K562 (cell line): ENCODE measurements around the gene RNF151. TPM values are rescaled to one million over a fixed set of nuclear protein-coding genes. Genes with fewer than 3 reads are reported as not detected.

Experiments used
- BRD9 ChIP-seq: fragments of 450-650 bp; IDR thresholded peaks from 2 replicates; pipeline ENCODE4 v1.6.1; 2018; ENCODE audit warnings: low read depth; ENCODE audit not compliant: partially characterized antibody
- C11orf30 ChIP-seq: fragments of 450-650 bp; IDR thresholded peaks from 2 replicates; pipeline ENCODE4 v1.6.1; 2016; ENCODE audit warnings: low read depth, mild to moderate bottlenecking
- CBFB ChIP-seq: sonication (generic); formaldehyde crosslinking; IDR thresholded peaks from 2 replicates; pipeline ENCODE4 v1.4.0; 2020; ENCODE audit warnings: mild to moderate bottlenecking, missing genetic modification reagents
- EHMT2 ChIP-seq: fragments of 450-650 bp; IDR thresholded peaks from 2 replicates; pipeline ENCODE4 v1.6.1; 2018; ENCODE audit warnings: antibody characterized with exemption
- HCFC1 ChIP-seq: IDR thresholded peaks from 2 replicates; pipeline ENCODE4 v1.6.1; 2012; ENCODE audit warnings: low read depth, low read length, improper control_type of control experiment
- MECOM ChIP-seq: fragments of 250-450 bp; sonication (Bioruptor Pico); IDR thresholded peaks from 2 replicates; pipeline ENCODE4 v1.8.0; 2022; ENCODE audit warnings: inconsistent platforms
- PHB ChIP-seq: fragments of 250-450 bp; sonication (Bioruptor Pico); IDR thresholded peaks from 2 replicates; pipeline ENCODE4 v1.5.0; 2021
- POLR2AphosphoS5 ChIP-seq: IDR thresholded peaks from 2 replicates; pipeline ENCODE4 v1.6.1; 2011; ENCODE audit warnings: mild to moderate bottlenecking, low read depth, low read length, moderate library complexity; ENCODE audit not compliant: control insufficient read depth, insufficient read depth
- SETDB1 ChIP-seq: IDR thresholded peaks from one replicate; pipeline ENCODE4 v1.6.1; 2012; ENCODE audit warnings: low read length, control low read depth, inconsistent platforms
- SMARCE1 ChIP-seq: fragments of 450-650 bp; IDR thresholded peaks from 2 replicates; pipeline ENCODE4 v1.7.1; 2016; ENCODE audit warnings: mild to moderate bottlenecking
- TBP ChIP-seq: optimal IDR thresholded peaks from 2 replicates; pipeline ENCODE3; 2011; ENCODE audit warnings: low read depth, low read length, improper control_type of control experiment
- ZNF282 ChIP-seq: sonication (generic); formaldehyde crosslinking; IDR thresholded peaks from 2 replicates; pipeline ENCODE4 v1.8.1; 2023; ENCODE audit warnings: missing genetic modification reagents
- ZNF551 ChIP-seq: fragments of 250-450 bp; sonication (Bioruptor Pico); IDR thresholded peaks from 2 replicates; pipeline ENCODE4 v1.5.0; 2021; ENCODE audit warnings: mild to moderate bottlenecking, moderate library complexity
- ZNF57 ChIP-seq: fragments of 450-650 bp; formaldehyde crosslinking; IDR thresholded peaks from 2 replicates; pipeline ENCODE4 v1.4.0; 2020; ENCODE audit warnings: mild to moderate bottlenecking, moderate library complexity
- ZNF583 ChIP-seq: fragments of 250-450 bp; sonication (Bioruptor Pico); IDR thresholded peaks from 2 replicates; pipeline ENCODE4 v1.4.0; 2020
- polyA plus RNA-seq, 8 experiments: library from polyadenylated mRNA; depleted of rRNA in 4 of 8; stranded (reverse) in 5 of 8; unstranded in 3 of 8; fragments of >200 nt; fragmentation: Nextera tagmentation in 2 of 8; fragmentation: Illumina TruSeq in 1 of 8; extraction: Ambion mirVana in 2 of 8; extraction: Trizol in 1 of 8; gene quantifications; 2 replicates each; pipeline versions ENCODE4 v1.2.1 to v1.2.3, GENCODE V29; 2011 to 2014; ENCODE audit warnings: inconsistent platforms in 1 of 8, missing spikeins in 1 of 8
- total RNA-seq, 7 experiments: library from RNA; depleted of rRNA in 6 of 7; stranded (reverse); fragments of >200 nt in 6 of 7; fragmentation: Illumina TruSeq in 2 of 7; extraction: Trizol in 2 of 7; gene quantifications; 2 replicates each; pipeline versions ENCODE4 v1.2.1 to v1.2.3, GENCODE V29; 2011 to 2021; ENCODE audit warnings: low replicate concordance in 1 of 7
- TF ChIP-seq, protein P1 (sequence below): fragments of 250-450 bp; sonication (Bioruptor Pico); IDR thresholded peaks from 2 replicates; pipeline ENCODE4 v1.5.0; 2021; ENCODE audit warnings: mild to moderate bottlenecking, moderate library complexity
- TF ChIP-seq, protein P2 (sequence below), 2 experiments: fragments of 450-650 bp; conservative IDR thresholded peaks; 2 replicates each; pipeline ENCODE4 v1.6.1; 2017; ENCODE audit warnings: mild to moderate bottlenecking in 2 of 2, moderate library complexity in 2 of 2
- TF ChIP-seq, protein P3 (sequence below): sonication (generic); formaldehyde crosslinking; IDR thresholded peaks from 2 replicates; pipeline ENCODE4 v1.9.0; 2022; ENCODE audit warnings: mild to moderate bottlenecking, missing genetic modification reagents
- TF ChIP-seq, protein P4 (sequence below): sonication (generic); formaldehyde crosslinking; IDR thresholded peaks from 2 replicates; pipeline ENCODE4 v1.8.0; 2023; ENCODE audit warnings: mild to moderate bottlenecking, missing genetic modification reagents

RNF151 gene
- total and polyA plus RNA-seq, 9 of the 15 experiments (the other 6 are each of a cell fraction or from before 2014, with no cell fraction given) = not detected

DNA sequence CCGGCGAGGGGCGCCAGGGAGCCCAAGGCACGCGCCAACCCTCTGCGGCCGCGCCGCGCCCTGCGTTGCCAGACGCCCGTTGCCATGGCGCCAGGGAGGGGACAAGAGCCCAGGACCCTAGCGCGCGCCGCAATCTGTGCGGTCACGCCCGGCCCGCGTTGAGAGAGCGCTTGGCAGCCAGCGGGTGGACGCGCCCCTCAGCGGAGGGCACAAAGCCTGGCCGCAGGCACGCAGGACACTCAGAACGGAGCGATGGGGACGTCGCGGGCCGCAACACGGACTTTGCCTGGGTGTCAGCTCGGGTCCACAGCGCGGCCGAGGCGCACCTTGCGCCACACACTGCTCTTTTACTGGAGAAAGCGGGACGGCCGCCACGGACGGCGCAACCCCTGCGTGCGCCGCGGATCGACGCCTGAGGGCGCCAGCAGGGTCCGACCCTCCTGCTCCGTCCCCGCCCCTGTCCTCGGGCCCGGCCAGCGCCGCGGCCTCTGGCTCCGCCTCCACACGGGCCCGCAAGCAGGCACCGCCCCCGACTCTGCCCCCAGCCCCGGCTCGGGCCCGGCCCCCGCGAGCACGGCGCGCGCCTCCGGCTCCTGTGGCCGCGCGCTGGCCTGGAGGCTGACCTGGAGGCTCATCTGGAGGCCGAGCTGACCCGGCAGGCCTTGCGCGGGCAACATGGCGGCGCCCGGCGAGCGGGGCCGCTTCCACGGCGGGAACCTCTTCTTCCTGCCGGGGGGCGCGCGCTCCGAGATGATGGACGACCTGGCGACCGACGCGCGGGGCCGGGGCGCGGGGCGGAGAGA, 17.1 kb downstream of the RNF151 start, which contains the start of gene GFER (continued):
- TF ChIP-seq, protein P1, sequence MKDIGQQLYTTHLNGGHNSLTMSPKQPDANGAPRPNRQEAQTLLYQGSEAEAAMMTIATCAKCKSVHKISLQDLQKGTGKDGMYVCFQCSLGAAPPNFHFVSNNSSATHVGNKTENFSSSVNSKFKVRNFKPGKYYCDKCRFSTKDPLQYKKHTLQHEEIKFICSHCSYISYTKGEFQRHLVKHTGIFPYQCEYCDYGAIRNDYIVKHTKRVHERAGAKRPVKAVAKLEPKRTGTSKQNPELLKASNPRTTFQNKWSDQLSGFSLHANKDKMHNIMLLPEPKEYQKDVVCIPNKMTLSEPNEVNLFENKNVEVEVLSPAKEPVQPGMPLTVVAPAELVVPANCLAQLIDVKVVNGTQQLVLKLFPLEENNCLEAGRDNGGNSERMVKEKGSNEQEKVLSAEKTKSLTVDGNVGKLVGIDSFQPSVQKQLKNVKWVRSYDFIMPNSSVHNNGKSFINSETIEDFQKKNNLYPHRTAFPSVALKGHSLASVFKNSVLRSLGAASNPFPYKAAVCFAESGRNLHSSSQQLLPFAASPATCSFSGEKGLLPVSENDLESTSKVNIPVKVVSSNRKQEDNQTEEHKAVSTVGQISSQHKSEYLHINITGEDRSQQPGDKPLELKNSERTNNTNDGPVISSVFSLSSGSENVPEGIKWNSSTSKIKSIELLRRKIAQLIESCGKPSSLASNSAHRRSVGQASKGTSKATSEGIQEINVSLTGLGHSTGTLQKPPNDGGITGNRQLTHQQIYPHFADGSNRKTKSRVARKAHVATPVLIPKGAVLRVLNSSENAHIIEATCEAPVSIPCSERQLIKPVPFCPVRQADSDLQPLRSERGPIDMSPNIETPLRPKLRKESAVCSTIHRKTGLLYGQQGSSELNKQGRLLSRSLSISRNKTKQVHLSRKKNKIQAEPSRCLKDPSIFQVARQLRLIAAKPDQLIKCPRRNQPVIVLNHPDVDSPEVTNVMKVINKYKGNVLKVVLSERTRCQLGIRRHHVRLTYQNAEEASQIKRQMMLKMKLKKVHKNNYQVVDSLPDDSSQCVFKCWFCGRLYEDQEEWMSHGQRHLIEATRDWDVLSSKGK (CRISPR knock-in tag) = no peak
- TF ChIP-seq TBP (peak; percentile 72), POLR2AphosphoS5 (peak; percentile 55; the same call in 1 of the 2 replicates), EHMT2 (no peak), BRD9 (no peak), PHB (no peak), C11orf30 (peak; percentile 61; the same call in 1 of the 2 replicates), ZNF583 (peak; percentile 79; the same call in 1 of the 2 replicates), SETDB1 (no peak), HCFC1 (peak; percentile 76), ZNF551 (CRISPR knock-in tag) (no peak), MECOM (CRISPR knock-in tag) (no peak), SMARCE1 (no peak), ZNF57 (CRISPR knock-in tag) (no peak), ZNF282 (CRISPR knock-in tag) (0 out of 2 replicates have a peak, but pooled peaks have one; percentile 44), CBFB (CRISPR knock-in tag) (peak; percentile 93)
- TF ChIP-seq, protein P2, sequence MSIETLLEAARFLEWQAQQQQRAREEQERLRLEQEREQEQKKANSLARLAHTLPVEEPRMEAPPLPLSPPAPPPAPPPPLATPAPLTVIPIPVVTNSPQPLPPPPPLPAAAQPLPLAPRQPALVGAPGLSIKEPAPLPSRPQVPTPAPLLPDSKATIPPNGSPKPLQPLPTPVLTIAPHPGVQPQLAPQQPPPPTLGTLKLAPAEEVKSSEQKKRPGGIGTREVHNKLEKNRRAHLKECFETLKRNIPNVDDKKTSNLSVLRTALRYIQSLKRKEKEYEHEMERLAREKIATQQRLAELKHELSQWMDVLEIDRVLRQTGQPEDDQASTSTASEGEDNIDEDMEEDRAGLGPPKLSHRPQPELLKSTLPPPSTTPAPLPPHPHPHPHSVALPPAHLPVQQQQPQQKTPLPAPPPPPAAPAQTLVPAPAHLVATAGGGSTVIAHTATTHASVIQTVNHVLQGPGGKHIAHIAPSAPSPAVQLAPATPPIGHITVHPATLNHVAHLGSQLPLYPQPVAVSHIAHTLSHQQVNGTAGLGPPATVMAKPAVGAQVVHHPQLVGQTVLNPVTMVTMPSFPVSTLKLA (conservative IDR thresholded peaks at IDR 0.05) = peak in 1 of 2 experiments; percentile 59; a peak in 2 of 4 replicates
- TF ChIP-seq, protein P3, sequence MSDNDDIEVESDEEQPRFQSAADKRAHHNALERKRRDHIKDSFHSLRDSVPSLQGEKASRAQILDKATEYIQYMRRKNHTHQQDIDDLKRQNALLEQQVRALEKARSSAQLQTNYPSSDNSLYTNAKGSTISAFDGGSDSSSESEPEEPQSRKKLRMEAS (CRISPR knock-in tag) = peak; percentile 65
- TF ChIP-seq, protein P4, sequence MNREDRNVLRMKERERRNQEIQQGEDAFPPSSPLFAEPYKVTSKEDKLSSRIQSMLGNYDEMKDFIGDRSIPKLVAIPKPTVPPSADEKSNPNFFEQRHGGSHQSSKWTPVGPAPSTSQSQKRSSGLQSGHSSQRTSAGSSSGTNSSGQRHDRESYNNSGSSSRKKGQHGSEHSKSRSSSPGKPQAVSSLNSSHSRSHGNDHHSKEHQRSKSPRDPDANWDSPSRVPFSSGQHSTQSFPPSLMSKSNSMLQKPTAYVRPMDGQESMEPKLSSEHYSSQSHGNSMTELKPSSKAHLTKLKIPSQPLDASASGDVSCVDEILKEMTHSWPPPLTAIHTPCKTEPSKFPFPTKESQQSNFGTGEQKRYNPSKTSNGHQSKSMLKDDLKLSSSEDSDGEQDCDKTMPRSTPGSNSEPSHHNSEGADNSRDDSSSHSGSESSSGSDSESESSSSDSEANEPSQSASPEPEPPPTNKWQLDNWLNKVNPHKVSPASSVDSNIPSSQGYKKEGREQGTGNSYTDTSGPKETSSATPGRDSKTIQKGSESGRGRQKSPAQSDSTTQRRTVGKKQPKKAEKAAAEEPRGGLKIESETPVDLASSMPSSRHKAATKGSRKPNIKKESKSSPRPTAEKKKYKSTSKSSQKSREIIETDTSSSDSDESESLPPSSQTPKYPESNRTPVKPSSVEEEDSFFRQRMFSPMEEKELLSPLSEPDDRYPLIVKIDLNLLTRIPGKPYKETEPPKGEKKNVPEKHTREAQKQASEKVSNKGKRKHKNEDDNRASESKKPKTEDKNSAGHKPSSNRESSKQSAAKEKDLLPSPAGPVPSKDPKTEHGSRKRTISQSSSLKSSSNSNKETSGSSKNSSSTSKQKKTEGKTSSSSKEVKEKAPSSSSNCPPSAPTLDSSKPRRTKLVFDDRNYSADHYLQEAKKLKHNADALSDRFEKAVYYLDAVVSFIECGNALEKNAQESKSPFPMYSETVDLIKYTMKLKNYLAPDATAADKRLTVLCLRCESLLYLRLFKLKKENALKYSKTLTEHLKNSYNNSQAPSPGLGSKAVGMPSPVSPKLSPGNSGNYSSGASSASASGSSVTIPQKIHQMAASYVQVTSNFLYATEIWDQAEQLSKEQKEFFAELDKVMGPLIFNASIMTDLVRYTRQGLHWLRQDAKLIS (CRISPR knock-in tag) = peak; percentile 52; the same call in 1 of the 2 replicates
